Renal cortex interstitium (tissue), 15 donors: ENCODE data around the gene MPPED2. TPM values are rescaled to one million over a fixed set of nuclear protein-coding genes. Genes with fewer than 3 reads are reported as not detected.

Source experiments
- DNase-seq, 11 donors: peaks; one replicate each; pipeline ENCODE4 v3.0.0-alpha.2; 2013; ENCODE audit warnings: low read depth in 9 of 11, low spot score in 4 of 11; ENCODE audit errors: extremely low read depth in 1 of 11
- long read RNA-seq, 16 experiments: transcript quantifications; one replicate each; lab custom pipeline, GENCODE V29; 2026
- polyA plus RNA-seq, 3 donors: library from polyadenylated mRNA; unstranded; fragments of 120-200 nt; gene quantifications; one replicate each; pipeline ENCODE4 v1.2.1, GENCODE V29; 2013; ENCODE audit not compliant: insufficient read length in 3 of 3

Gene MPPED2, protein sequence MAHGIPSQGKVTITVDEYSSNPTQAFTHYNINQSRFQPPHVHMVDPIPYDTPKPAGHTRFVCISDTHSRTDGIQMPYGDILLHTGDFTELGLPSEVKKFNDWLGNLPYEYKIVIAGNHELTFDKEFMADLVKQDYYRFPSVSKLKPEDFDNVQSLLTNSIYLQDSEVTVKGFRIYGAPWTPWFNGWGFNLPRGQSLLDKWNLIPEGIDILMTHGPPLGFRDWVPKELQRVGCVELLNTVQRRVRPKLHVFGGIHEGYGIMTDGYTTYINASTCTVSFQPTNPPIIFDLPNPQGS
- 10 to 100 TPM; 16.9 to 18.0 (median 17.4) TPM for polyA plus RNA-seq
- long read RNA-seq, donor 1, partial matches to known transcripts, result 0 of 1 reads
- long read RNA-seq, donor 1, other reads (novel, unspliced or antisense), result 0 of 1 reads
- long read RNA-seq, donor 2, partial matches to known transcripts, result 0 of 2 reads
- long read RNA-seq, donor 2, other reads (novel, unspliced or antisense), result 0 of 2 reads
- long read RNA-seq, donor 3, partial matches to known transcripts, result 0 of 1 reads
- long read RNA-seq, donor 3, other reads (novel, unspliced or antisense), result 0 of 1 reads
- long read RNA-seq, donor 4, partial matches to known transcripts, result 6 of 11 reads
- long read RNA-seq, donor 4, other reads (novel, unspliced or antisense), result 5 of 11 reads
- long read RNA-seq, donor 5, result 0 reads
- long read RNA-seq, donor 6, partial matches to known transcripts, result 5 of 5 reads
- long read RNA-seq, donor 6, other reads (novel, unspliced or antisense), result 0 of 5 reads
- long read RNA-seq, donor 7, partial matches to known transcripts, result 0 of 1 reads
- long read RNA-seq, donor 7, other reads (novel, unspliced or antisense), result 0 of 1 reads
- long read RNA-seq, donor 8, partial matches to known transcripts, result 0 of 5 reads
- long read RNA-seq, donor 8, other reads (novel, unspliced or antisense), result 5 of 5 reads
- long read RNA-seq, donor 9, partial matches to known transcripts, result 6 of 7 reads
- long read RNA-seq, donor 9, other reads (novel, unspliced or antisense), result 0 of 7 reads
- long read RNA-seq, donor 10, partial matches to known transcripts, result 0 of 1 reads
- long read RNA-seq, donor 10, other reads (novel, unspliced or antisense), result 0 of 1 reads
- long read RNA-seq, donor 11, partial matches to known transcripts, result 0 of 2 reads
- long read RNA-seq, donor 11, other reads (novel, unspliced or antisense), result 0 of 2 reads
- long read RNA-seq, donor 12, result 0 reads
- long read RNA-seq, donor 13, result 0 reads
- long read RNA-seq, donor 14, partial matches to known transcripts, result 0 of 6 reads
- long read RNA-seq, donor 14, other reads (novel, unspliced or antisense), result 6 of 6 reads
- long read RNA-seq, donor 15, result 0 reads
- long read RNA-seq, donor 16, partial matches to known transcripts, result 16 of 22 reads
- long read RNA-seq, donor 16, other reads (novel, unspliced or antisense), result 5 of 22 reads

GRCh38 chr11:30586251-30587144 lies at the start of gene MPPED2:
TSS of gene MPPED2 (minus strand) at chr11:30586353. CDS start at chr11:30580373, 5,980 bp downstream.
- peak in 3 of 11 donors; percentile 17 to 38 (median 29) for DNase-seq

DNA sequence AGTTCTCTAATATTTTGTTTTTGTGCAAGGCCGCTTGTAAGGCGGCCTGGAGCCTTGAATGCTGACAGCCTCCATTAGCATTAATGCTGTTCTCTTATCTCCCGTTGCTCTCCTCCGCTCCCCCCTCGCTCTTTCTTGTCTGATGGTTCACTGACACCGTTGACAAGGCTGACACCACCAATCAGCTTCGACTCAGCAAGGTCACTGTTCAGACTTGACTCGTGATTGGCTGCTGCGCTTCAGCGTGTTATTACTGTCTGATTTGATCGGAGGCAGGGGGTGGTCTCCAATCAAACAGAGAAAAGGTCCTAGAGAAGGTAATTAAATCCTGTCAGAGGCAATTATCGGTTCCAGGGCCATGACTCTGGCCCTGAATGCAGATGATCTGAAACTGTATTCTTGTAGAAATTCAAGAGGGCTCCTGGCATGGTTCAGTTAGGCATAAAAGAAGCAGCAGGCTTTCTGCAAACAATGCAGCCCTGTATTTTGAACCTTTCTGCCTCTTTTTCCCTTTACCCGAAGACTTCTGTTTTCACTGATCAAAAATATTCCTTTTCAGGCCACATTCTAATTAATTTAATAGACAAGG lies 49.3 kb upstream of the MPPED2 start:
- peak in 10 of 11 donors; percentile 5 to 38 (median 20) for DNase-seq

- DNase-seq, result no peak
Observed at GRCh38 chr11:30631148-30631547, 45.0 kb upstream of the MPPED2 start.

- DNase-seq, result no peak
Observed at GRCh38 chr11:30619767-30620166, 33.6 kb upstream of the MPPED2 start.

- DNase-seq, result no peak
Observed at GRCh38 chr11:30617762-30618161, 31.6 kb upstream of the MPPED2 start.

DNA sequence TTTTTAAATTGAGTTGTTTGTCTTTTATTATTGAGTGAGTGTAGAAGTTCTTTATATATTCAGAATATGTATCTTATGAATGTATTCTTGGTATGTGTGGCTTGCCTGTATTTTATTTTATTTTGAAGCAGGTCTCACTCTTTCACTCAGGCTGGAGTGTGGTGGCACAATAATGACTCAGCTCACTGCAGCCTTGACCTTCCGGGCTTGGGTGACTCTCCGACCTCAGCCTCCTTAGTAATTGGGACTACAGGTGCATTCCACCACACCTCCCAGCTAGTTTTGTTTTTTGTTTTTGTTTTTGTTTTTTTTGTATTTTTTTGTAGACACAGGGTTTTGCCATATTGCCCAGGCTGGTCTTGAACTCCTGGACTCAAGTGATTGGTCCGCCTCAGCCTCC lies 24.5 kb upstream of the MPPED2 start:
- no peak for DNase-seq

DNA sequence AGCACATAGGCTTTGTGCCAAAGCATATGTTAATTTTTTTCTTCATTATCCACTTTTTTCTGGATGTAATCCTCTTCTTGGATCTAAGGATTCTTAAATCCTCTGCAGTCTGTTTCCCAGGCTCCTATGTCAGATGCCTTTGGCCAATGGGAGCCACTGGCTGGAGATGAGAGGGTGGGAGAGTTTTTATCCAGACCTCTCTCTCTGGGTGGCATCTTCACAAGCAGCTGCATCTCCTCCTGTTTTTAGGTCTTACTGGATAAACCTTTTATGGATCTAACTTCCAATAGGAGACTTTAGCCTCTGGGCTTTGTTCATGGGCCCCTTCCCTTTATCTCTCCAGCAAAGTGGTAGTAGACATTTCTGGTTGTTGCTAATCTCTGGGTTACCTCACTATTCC lies 22.4 kb upstream of the MPPED2 start:
- no peak for DNase-seq

- no peak for DNase-seq
Observed at GRCh38 chr11:30605036-30605605, 19.0 kb upstream of the MPPED2 start.

DNA sequence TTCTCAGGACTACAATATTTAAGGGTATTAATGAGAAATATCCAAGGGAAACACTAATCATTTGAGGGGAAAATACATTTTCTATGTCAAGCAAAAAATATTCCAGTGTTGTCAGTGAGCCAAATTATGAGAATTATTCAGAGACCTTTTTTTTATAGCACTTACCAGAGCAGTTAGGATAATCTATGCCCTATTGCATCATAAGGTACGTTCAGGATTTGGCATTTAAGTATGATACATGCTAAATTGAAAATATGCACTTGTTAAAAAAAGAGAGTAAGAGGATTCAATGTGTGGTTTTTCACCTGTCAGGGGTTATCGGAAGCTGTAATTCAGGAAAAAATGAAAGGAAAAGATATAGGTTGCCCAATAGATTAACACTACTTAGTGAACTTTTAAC lies 17.2 kb upstream of the MPPED2 start:
- no peak for DNase-seq

GRCh38 chr11:30596832-30597231 lies 10.7 kb upstream of the MPPED2 start:
- no peak for DNase-seq

DNA sequence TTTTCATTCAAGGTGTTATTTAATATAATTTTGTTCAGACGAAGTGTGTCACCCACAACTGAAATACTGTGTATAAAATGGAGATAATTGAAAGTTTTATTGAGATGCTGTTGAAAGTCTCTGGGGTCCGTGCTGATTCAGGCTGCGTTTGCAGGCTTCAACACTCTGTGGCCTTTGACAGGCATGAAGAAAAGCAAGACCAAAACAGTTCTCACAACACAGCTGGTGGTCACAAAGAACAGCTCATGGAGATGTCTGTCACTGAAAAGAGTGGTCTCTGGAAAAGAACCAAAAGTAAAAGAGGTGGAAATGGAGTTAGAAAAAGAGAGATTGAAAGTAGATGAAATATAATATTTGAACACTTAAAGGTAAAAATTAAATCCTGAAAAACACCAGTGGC lies 9.8 kb upstream of the MPPED2 start:
- DNase-seq, result no peak

DNA sequence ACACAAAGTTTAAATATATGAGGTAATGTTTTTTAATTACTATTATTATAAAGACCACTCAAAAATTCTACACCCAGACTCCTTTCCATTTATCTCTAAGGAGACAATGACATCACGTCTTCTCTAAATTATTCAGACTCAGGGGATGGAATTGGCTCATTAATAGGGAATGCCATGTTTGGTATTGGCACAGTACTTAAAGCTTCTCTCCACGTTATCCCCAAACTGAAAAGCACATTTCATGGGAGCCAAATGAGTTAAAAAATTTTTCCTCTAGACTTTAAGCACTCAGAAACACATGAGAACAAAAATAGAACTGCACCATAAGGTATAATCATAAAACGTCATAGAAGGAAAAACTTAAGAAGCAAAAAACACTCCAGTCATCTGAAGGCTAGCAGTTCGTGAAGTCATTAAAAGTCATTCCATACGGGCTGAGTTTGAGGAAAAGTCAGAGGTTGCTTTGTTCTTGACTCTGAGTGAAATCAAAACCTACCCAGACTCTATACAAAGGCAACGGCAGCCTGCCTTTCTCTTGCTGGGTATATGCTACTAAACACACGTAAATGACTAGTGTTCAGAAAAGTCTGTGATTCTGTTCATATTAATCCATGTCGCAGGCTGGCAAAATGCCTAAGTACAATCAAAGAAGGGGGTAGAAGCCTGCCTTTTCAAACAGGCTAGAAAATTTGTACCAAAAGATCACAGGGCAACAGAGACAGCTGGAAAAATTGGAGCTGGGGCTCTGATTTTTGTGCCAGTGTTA lies 8.7 kb upstream of the MPPED2 start:
- DNase-seq, result no peak

DNA sequence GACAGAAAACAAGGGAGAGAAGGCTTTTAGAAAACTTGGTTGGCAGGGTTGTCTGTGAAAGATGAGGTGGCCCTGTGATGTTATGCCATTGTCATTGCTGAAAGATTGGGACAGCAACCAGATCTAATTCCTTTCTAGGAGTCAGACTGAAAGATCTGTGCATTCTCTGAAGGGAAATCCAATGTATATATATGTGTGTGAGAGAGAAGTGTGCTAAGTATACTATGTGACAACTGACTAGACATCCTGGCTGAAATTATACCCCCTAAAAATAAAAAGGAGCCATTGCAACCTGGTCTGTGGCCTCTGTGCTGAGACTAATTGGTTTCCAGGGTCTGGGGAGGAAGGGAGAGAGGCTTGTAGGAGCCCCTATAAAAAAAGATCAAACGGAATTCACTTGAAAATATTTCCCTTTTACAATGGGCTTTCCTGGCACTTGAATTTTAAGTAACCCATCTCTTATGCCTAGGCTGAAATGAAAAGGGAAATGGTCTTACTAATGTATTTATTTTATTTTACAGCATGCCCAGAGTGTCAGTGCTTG lies 1.2 kb upstream of the MPPED2 start:
- DNase-seq, result no peak

DNA sequence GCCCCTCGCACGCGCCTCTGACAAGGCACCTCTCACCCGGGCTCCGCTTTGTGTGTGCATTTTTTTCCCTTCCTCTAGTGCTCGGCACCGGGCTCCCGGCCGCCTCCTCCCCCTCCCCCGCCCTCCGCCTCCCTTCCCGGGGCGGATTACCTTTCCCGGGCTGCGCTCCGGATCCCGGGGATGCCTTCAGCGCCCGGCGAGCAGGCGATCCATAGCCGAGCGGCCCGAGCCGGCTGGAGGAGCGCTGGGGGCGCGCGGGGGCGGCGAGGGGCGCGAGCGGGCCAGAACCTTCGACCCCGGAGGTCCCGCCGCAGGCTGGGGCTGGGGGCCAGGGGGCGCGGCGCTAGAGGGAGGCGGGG lies 282 bp downstream of the MPPED2 start:
- peak in 3 of 11 donors; percentile 21 to 30 (median 26) for DNase-seq

GRCh38 chr11:30585125-30585891 lies 845 bp downstream of the MPPED2 start:
- peak in 1 of 11 donors; percentile 9 for DNase-seq
